Gastroesophageal sphincter (tissue), 3 donors: ENCODE measurements around the gene AGFG2.

Experiments
- EP300 ChIP-seq: sonication (generic); formaldehyde crosslinking; IDR thresholded peaks from one replicate; pipeline ENCODE4 v1.6.1; 2017; ENCODE audit warnings: antibody characterized with exemption, mild to moderate bottlenecking
- TF ChIP-seq, protein P1 (sequence below), 4 experiments: fragments of 200-600 bp in 2 of 4; fragments of 450-650 bp in 2 of 4; sonication (generic) in 1 of 4; IDR thresholded peaks; one replicate each; pipeline ENCODE4 v1.5.1; 2017 to 2019; ENCODE audit warnings: antibody characterized with exemption in 4 of 4, mild to moderate bottlenecking in 2 of 4, moderate library complexity in 2 of 4

- TF ChIP-seq, protein P1, sequence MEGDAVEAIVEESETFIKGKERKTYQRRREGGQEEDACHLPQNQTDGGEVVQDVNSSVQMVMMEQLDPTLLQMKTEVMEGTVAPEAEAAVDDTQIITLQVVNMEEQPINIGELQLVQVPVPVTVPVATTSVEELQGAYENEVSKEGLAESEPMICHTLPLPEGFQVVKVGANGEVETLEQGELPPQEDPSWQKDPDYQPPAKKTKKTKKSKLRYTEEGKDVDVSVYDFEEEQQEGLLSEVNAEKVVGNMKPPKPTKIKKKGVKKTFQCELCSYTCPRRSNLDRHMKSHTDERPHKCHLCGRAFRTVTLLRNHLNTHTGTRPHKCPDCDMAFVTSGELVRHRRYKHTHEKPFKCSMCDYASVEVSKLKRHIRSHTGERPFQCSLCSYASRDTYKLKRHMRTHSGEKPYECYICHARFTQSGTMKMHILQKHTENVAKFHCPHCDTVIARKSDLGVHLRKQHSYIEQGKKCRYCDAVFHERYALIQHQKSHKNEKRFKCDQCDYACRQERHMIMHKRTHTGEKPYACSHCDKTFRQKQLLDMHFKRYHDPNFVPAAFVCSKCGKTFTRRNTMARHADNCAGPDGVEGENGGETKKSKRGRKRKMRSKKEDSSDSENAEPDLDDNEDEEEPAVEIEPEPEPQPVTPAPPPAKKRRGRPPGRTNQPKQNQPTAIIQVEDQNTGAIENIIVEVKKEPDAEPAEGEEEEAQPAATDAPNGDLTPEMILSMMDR (IDR thresholded peaks at IDR 0.05) = peak in 1 of 4 experiments; percentile 10
- TF ChIP-seq EP300 = no peak
Measured at GRCh38 chr7:100538654-100539435, at the start of gene AGFG2.
